COLO668 (cell line): Measurements from ENCODE around the gene SCUBE3.

Source experiments
- DNase-seq: peaks from one replicate; lab custom pipeline; 2025; ENCODE audit not compliant: unreplicated experiment; lab: John Stamatoyannopoulos, UW

Gene SCUBE3

GRCh38 chr6:35297601-35298481 is 84.1 kb downstream of the SCUBE3 start, which contains the start of gene DEF6:
TSS of gene DEF6 (plus strand) at chr6:35297818. CDS start at chr6:35297857, 39 bp downstream.
- peak; percentile 82 for DNase-seq

DNA sequence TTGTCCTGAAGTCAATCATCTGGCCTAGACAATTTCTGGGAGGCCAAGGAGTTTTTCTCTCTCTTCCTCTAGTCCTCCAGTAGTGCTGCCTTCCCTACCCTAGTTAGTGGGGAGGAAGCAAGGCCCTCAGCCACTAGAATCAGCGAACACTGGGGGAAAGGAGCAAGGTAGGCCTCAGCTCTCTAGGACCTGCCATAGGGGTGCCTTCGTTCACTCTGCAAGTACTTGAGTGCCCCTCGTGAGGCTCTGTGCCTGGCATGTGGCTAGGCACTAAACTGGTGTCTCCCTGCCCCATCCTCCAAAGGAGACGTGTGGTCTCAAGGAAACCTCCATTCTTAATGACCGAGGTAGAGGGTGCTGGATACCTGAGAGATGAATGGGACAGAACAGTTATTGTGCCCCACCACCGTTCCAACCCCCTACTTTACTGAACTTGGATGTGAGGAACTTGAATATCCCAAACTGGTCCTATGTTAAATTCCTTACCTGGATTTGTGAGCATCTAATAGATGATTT is 84.9 kb downstream of the SCUBE3 start:
- no peak for DNase-seq

- no peak for DNase-seq
These were observed 85.9 kb downstream of the SCUBE3 start for GRCh38 chr6:35299674-35300073.

- no peak for DNase-seq
These were observed 87.1 kb downstream of the SCUBE3 start for GRCh38 chr6:35300848-35301247.
